A549 (cell line): ENCODE results near the gene F12. TPM values are rescaled to one million over a fixed set of nuclear protein-coding genes. Genes with fewer than 3 reads are reported as not detected.
A peak's percentile ranks its signal among the peaks of the same experiment; 100 is the strongest.

Experiments
- ATOH8 ChIP-seq: fragments of 250-450 bp; sonication (Bioruptor Pico); IDR thresholded peaks from 2 replicates; pipeline ENCODE4 v1.5.0; 2020; ENCODE audit warnings: low read depth, mild to moderate bottlenecking, moderate library complexity
- E2F6 ChIP-seq: IDR thresholded peaks from 2 replicates; pipeline ENCODE4 v1.6.1; 2012; ENCODE audit warnings: low read depth, borderline replicate concordance
- ELK1 ChIP-seq: fragments of 150-350 bp; IDR thresholded peaks from 2 replicates; pipeline ENCODE4 v1.6.1; 2014; ENCODE audit warnings: low read depth, mild to moderate bottlenecking, low read length
- EP300 ChIP-seq, 2 experiments: fragments of >200 bp; sonication (Bioruptor Twin); formaldehyde crosslinking; IDR thresholded peaks; 2 replicates in 1 of 2; 3 replicates in 1 of 2; pipeline ENCODE4 v1.6.1; 2016 to 2017
- ESRRA ChIP-seq: fragments of 150-350 bp; IDR thresholded peaks from 2 replicates; pipeline ENCODE4 v1.6.1; 2014; ENCODE audit warnings: mild to moderate bottlenecking, low read length, borderline replicate concordance
- HES2 ChIP-seq: fragments of >200 bp; sonication (Bioruptor Twin); formaldehyde crosslinking; IDR thresholded peaks from 2 replicates; pipeline ENCODE4 v1.6.1; 2016
- HOXB13 ChIP-seq: fragments of 250-450 bp; sonication (Bioruptor Pico); IDR thresholded peaks from 2 replicates; pipeline ENCODE4 v1.5.0; 2020; ENCODE audit warnings: low read depth, mild to moderate bottlenecking, moderate library complexity
- JUN ChIP-seq, 2 experiments: fragments of >200 bp; sonication (Bioruptor Twin); formaldehyde crosslinking; IDR thresholded peaks; 2 replicates in 1 of 2; 3 replicates in 1 of 2; pipeline ENCODE4 v1.6.1; 2016 to 2017
- JUNB ChIP-seq: fragments of >200 bp; sonication (Bioruptor Twin); formaldehyde crosslinking; IDR thresholded peaks from 2 replicates; pipeline ENCODE4 v1.6.1; 2016
- MAX ChIP-seq: IDR thresholded peaks from 2 replicates; pipeline ENCODE4 v1.6.1; 2012
- MYC ChIP-seq: IDR thresholded peaks from 2 replicates; pipeline ENCODE4 v1.6.1; 2012; ENCODE audit warnings: mild to moderate bottlenecking, inconsistent platforms, low read length, improper control_type of control experiment, borderline replicate concordance
- NFE2L2 ChIP-seq: fragments of 150-350 bp; conservative IDR thresholded peaks from 2 replicates; pipeline ENCODE4 v1.6.1; 2014; ENCODE audit warnings: low read length
- NPAS2 ChIP-seq: fragments of 250-450 bp; sonication (Bioruptor Pico); IDR thresholded peaks from 2 replicates; pipeline ENCODE4 v1.8.0; 2022; ENCODE audit warnings: mild to moderate bottlenecking, moderate library complexity, borderline replicate concordance
- PHF8 ChIP-seq: fragments of 200-600 bp; sonication (generic); IDR thresholded peaks from 2 replicates; pipeline ENCODE4 v1.6.1; 2016; ENCODE audit warnings: low read depth, mild to moderate bottlenecking, antibody characterized with exemption, moderate library complexity, borderline replicate concordance
- POLR2A ChIP-seq: IDR thresholded peaks from 2 replicates; pipeline ENCODE4 v1.6.1; 2012; ENCODE audit warnings: mild to moderate bottlenecking, low read length
- RAD21 ChIP-seq, 2 experiments: fragments of >200 bp in 1 of 2; sonication (Bioruptor Twin) in 1 of 2; formaldehyde crosslinking in 1 of 2; IDR thresholded peaks in 1 of 2; conservative IDR thresholded peaks in 1 of 2; 2 replicates in 1 of 2; 3 replicates in 1 of 2; pipeline ENCODE4 v1.6.1; 2012 to 2018; ENCODE audit warnings: inconsistent platforms in 1 of 2
- RNF2 ChIP-seq: fragments of 200-600 bp; sonication (generic); IDR thresholded peaks from 2 replicates; pipeline ENCODE4 v1.6.1; 2016; ENCODE audit warnings: low read depth, mild to moderate bottlenecking, antibody characterized with exemption, moderate library complexity, borderline replicate concordance
- TP53 ChIP-seq: fragments of 250-450 bp; sonication (Bioruptor Pico); IDR thresholded peaks from 2 replicates; pipeline ENCODE4 v1.5.0; 2021; ENCODE audit warnings: mild to moderate bottlenecking, moderate library complexity
- ZC3H11A ChIP-seq: fragments of 450-650 bp; IDR thresholded peaks from 2 replicates; pipeline ENCODE4 v1.6.1; 2014; ENCODE audit warnings: antibody characterized with exemption, mild to moderate bottlenecking
- ZSCAN20 ChIP-seq: fragments of 250-450 bp; sonication (Bioruptor Pico); IDR thresholded peaks from 2 replicates; pipeline ENCODE4 v1.8.0; 2022; ENCODE audit warnings: mild to moderate bottlenecking, moderate library complexity
- polyA plus RNA-seq, 4 experiments: library from polyadenylated mRNA; depleted of rRNA in 3 of 4; stranded (reverse); fragments of >200 nt; fragmentation: RNase III in 1 of 4; extraction: RNeasy Plus Mini Kit Qiagen cat#74134 plus additional on column Dnase treatment in 1 of 4; gene quantifications; 2 replicates in 3 of 4; 3 replicates in 1 of 4; pipeline ENCODE4 v1.2.3, GENCODE V29; 2011 to 2017
- TF ChIP-seq, protein P1 (sequence below): fragments of 200-600 bp; sonication (generic); IDR thresholded peaks from 2 replicates; pipeline ENCODE4 v1.6.1; 2016; ENCODE audit warnings: antibody characterized with exemption, mild to moderate bottlenecking, moderate library complexity

F12 gene
- polyA plus RNA-seq, 2 of the 4 experiments (the other 2 are of a cell fraction): 5.3 to 14.3 TPM

- TF ChIP-seq E2F6 (peak; percentile 66; the same call in 1 of the 2 replicates), HOXB13 (CRISPR knock-in tag) (no peak), ZSCAN20 (no peak), ELK1 (no peak), HES2 (no peak), PHF8 (peak; percentile 95), JUNB (no peak), TP53 (CRISPR knock-in tag) (no peak), ATOH8 (CRISPR knock-in tag) (no peak), NFE2L2 (no peak), MYC (peak; percentile 49; the same call in 1 of the 2 replicates), POLR2A (no peak; the same call in none of the 2 replicates), MAX (peak; percentile 70; the same call in 1 of the 2 replicates), EP300 (IDR thresholded peaks at IDR 0.05) (no peak), RAD21 (conservative IDR thresholded peaks at IDR 0.05 in 1 of 2, IDR thresholded peaks at IDR 0.05 in 1 of 2) (no peak), ESRRA (no peak), NPAS2 (no peak), RNF2 (no peak), JUN (IDR thresholded peaks at IDR 0.05) (peak; percentile 63 to 84; a peak in 3 of 5 replicates), ZC3H11A (no peak)
- TF ChIP-seq, protein P1, sequence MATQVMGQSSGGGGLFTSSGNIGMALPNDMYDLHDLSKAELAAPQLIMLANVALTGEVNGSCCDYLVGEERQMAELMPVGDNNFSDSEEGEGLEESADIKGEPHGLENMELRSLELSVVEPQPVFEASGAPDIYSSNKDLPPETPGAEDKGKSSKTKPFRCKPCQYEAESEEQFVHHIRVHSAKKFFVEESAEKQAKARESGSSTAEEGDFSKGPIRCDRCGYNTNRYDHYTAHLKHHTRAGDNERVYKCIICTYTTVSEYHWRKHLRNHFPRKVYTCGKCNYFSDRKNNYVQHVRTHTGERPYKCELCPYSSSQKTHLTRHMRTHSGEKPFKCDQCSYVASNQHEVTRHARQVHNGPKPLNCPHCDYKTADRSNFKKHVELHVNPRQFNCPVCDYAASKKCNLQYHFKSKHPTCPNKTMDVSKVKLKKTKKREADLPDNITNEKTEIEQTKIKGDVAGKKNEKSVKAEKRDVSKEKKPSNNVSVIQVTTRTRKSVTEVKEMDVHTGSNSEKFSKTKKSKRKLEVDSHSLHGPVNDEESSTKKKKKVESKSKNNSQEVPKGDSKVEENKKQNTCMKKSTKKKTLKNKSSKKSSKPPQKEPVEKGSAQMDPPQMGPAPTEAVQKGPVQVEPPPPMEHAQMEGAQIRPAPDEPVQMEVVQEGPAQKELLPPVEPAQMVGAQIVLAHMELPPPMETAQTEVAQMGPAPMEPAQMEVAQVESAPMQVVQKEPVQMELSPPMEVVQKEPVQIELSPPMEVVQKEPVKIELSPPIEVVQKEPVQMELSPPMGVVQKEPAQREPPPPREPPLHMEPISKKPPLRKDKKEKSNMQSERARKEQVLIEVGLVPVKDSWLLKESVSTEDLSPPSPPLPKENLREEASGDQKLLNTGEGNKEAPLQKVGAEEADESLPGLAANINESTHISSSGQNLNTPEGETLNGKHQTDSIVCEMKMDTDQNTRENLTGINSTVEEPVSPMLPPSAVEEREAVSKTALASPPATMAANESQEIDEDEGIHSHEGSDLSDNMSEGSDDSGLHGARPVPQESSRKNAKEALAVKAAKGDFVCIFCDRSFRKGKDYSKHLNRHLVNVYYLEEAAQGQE: no peak
These were observed 16.6 kb upstream of the F12 start (continued) for GRCh38 chr5:177425801-177426565.
